ENCODE data around the gene ITPR3. TPM values are rescaled to one million over a fixed set of nuclear protein-coding genes. Genes with fewer than 3 reads are reported as not detected.

ITPR3 gene
- total RNA-seq, 1 donor from 2014 or later: 21.6 TPM

DNA sequence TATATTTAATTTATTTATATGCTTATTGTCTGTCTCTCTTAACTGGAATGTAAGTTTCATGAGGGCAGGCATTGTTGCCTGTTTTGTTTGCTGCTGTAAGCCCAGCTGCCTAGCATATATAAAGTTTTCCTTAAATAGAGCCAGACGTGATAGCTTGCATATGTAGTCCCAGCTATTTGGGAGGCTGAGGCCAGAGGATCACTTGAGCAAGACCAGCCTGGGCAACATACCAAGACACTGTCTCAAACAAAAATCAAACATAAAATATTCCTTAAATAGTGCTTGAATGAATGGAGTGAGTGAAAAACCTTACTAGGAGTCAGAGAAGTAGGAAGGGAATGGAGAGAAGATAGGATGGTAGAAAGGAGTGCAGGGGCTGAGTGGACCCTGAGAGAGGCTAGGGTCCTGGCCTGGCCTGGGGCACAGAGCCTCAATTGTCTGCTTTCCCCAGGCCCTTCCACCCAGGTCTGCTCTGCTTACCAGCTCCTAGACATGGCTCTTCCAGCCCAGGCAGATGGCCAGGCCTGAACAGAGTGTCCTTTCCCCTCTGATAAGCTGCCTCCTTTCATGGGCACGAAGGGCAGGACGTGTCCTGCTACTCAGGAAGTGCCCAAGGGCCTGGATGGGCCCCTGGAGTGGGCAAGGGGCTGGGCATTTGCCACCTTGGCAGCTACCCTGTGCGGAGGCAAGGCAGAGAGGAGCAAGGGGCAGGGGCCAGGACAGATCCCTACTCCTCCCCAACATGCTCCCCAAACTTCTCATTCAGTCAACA, 23.4 kb upstream of the ITPR3 start:
- Mint-ChIP-seq H3K4me1 (ENCODE audit: unreplicated experiment) (peaks cover 16% of the 10 kb centered on the region), H3K27ac (ENCODE audit: unreplicated experiment) (no peak overlapping the region), H3K36me3 (ENCODE audit: unreplicated experiment) (no peaks in the 10 kb centered on the region), H3K4me3 (ENCODE audit: unreplicated experiment) (no peak overlapping the region), H3K27me3 (ENCODE audit: unreplicated experiment) (no peaks in the 10 kb centered on the region), H3K9me3 (ENCODE audit: unreplicated experiment) (no peaks in the 10 kb centered on the region)
- TF ChIP-seq, protein P1, sequence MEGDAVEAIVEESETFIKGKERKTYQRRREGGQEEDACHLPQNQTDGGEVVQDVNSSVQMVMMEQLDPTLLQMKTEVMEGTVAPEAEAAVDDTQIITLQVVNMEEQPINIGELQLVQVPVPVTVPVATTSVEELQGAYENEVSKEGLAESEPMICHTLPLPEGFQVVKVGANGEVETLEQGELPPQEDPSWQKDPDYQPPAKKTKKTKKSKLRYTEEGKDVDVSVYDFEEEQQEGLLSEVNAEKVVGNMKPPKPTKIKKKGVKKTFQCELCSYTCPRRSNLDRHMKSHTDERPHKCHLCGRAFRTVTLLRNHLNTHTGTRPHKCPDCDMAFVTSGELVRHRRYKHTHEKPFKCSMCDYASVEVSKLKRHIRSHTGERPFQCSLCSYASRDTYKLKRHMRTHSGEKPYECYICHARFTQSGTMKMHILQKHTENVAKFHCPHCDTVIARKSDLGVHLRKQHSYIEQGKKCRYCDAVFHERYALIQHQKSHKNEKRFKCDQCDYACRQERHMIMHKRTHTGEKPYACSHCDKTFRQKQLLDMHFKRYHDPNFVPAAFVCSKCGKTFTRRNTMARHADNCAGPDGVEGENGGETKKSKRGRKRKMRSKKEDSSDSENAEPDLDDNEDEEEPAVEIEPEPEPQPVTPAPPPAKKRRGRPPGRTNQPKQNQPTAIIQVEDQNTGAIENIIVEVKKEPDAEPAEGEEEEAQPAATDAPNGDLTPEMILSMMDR (IDR thresholded peaks at IDR 0.05): no peak
- DNase-seq (ENCODE audit: extremely low spot score, unreplicated experiment): no peak

DNA sequence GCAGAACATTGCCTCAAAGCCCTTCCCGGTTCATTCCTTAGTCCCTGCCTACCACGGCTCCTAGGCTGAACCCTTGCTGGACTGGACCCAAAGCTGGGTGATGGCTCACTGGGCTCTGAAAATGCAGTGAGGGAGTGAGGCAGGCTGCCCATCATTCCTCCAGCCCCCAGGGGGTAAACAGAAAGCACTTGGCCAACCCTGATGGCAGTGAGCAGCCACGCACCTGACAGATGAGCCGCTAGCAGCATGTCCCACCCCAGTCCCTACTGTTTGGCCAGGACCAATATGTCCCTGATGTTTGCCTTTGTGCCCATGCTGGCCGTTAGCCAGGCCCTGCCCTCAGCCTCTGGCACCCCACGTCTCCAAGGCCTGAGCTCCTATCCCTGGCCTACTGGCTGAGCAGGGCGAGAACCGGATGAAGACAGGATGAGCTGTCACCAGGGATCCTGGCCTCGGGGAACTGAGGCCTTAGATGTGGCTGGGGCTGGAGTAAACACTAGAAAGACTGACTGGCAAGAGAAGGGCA, 21.6 kb upstream of the ITPR3 start:
- Mint-ChIP-seq H3K27me3 (ENCODE audit: unreplicated experiment) (no peaks in the 10 kb centered on the region), H3K36me3 (ENCODE audit: unreplicated experiment) (no peaks in the 10 kb centered on the region), H3K4me3 (ENCODE audit: unreplicated experiment) (no peak overlapping the region), H3K27ac (ENCODE audit: unreplicated experiment) (peak overlapping the region; percentile 64), H3K4me1 (ENCODE audit: unreplicated experiment) (peaks cover 16% of the 10 kb centered on the region), H3K9me3 (ENCODE audit: unreplicated experiment) (no peaks in the 10 kb centered on the region)
- DNase-seq (ENCODE audit: extremely low spot score, unreplicated experiment): no peak
- TF ChIP-seq, protein P1 (IDR thresholded peaks at IDR 0.05): no peak

DNA sequence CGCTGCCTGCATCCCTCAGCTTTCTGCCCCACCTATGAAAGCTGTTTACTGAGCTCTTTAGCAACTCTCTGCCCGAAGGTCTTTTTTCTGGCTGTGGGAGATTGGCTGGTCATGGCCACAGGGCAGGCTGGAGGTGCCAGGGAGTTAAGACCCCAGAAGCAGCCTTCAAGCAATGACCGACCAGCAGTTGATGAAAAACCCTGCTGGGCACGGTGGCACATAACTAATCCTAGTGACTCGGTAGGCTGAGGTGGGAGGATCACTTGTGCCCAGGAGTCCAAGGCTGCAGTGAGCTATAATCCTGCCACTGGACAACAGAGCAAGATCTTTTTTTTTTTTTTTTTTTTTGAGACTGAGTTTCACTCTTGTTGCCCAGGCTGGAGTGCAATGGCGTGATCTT, 20.4 kb upstream of the ITPR3 start:
- Mint-ChIP-seq H3K27me3 (ENCODE audit: unreplicated experiment) (no peaks in the 10 kb centered on the region), H3K36me3 (ENCODE audit: unreplicated experiment) (peaks cover 2% of the 10 kb centered on the region), H3K27ac (ENCODE audit: unreplicated experiment) (no peak overlapping the region), H3K4me1 (ENCODE audit: unreplicated experiment) (peaks cover 13% of the 10 kb centered on the region), H3K9me3 (ENCODE audit: unreplicated experiment) (peaks cover 8% of the 10 kb centered on the region), H3K4me3 (ENCODE audit: unreplicated experiment) (no peak overlapping the region)
- DNase-seq (ENCODE audit: extremely low spot score, unreplicated experiment): no peak
- TF ChIP-seq, protein P1 (IDR thresholded peaks at IDR 0.05): no peak

DNA sequence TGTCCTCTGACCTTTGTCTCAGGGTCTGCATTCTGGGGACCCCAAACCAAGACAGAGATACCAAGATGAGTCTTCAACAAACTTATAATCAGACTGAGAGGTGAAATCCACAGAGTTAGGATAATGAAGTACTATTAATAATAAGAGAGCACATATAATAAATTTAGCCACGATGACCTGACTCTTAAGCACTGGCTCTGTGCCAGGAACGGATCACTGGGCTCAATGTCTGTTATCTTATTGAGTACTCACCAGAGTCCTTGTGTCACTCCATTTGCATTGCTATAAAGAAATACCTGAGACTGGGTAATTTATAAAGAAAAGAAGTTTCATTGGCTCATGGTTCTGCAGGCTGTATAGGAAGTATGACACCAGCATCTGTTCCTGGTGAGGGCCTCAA, 18.9 kb upstream of the ITPR3 start:
- peaks cover 2% of the 10 kb centered on the region for H3K36me3 Mint-ChIP-seq (ENCODE audit: unreplicated experiment)
- no peak for DNase-seq (ENCODE audit: extremely low spot score, unreplicated experiment)
- H3K9me3 Mint-ChIP-seq (ENCODE audit: unreplicated experiment): peaks cover 8% of the 10 kb centered on the region
- no peak overlapping the region for H3K27ac Mint-ChIP-seq (ENCODE audit: unreplicated experiment)
- TF ChIP-seq, protein P1 (IDR thresholded peaks at IDR 0.05): no peak
- H3K27me3 Mint-ChIP-seq (ENCODE audit: unreplicated experiment): no peaks in the 10 kb centered on the region
- no peak overlapping the region for H3K4me3 Mint-ChIP-seq (ENCODE audit: unreplicated experiment)
- peaks cover 13% of the 10 kb centered on the region for H3K4me1 Mint-ChIP-seq (ENCODE audit: unreplicated experiment)

DNA sequence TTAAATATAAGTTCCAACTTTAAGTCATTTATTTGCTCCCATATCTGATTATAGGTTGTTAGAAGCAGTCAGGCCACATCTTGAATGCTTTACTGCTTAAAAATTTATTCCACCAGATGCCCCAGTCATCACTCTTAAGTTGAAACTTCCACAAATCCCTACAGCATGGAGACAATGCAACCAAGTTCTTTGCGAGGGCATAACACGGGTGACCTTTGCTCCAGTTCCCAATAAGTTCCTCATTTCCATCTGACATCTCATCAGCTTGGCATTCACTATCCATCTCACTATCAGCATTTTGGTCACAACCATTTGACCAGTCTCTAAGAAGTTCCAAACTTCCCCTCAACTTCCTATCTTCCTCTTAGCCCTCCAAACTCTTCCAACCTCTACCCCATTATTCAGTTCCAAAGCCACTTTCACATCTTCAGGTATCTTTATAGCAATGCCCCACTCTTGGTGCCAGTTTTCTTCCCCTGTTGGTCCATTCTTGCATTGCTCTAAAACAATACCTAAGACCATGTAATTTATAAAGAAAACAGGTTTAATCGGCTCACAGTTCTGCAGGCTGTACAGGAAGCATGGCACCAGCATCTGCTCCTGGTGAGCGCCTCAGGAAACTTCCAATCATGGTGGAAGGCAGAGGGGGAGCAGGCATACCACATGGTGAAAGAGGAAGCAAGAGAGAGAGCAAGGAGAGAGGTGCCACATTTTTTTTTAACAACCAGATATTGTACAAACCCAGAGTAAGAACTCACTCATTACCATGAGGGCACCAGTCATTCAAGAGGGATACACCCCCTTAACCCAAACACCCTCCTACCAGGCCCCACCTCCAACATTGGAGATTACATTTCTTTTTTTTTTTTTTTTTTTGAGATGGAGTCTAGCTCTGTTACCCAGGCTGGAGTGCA, 15.9 kb upstream of the ITPR3 start:
- H3K9me3 Mint-ChIP-seq (ENCODE audit: unreplicated experiment): peaks cover 8% of the 10 kb centered on the region
- no peak overlapping the region for H3K27ac Mint-ChIP-seq (ENCODE audit: unreplicated experiment)
- no peaks in the 10 kb centered on the region for H3K27me3 Mint-ChIP-seq (ENCODE audit: unreplicated experiment)
- H3K36me3 Mint-ChIP-seq (ENCODE audit: unreplicated experiment): peaks cover 2% of the 10 kb centered on the region
- TF ChIP-seq, protein P1 (IDR thresholded peaks at IDR 0.05): no peak
- DNase-seq (ENCODE audit: extremely low spot score, unreplicated experiment): no peak
- H3K4me1 Mint-ChIP-seq (ENCODE audit: unreplicated experiment): peaks cover 19% of the 10 kb centered on the region
- no peak overlapping the region for H3K4me3 Mint-ChIP-seq (ENCODE audit: unreplicated experiment)
